AG09309 (cell line): ENCODE measurements around the gene BPIFB2.

Experiments used
- DNase-seq: peaks from one replicate; pipeline ENCODE4 v3.0.0-alpha.2; 2010; ENCODE audit warnings: low read depth
- H3K4me3 ChIP-seq: 2 replicates; pipeline ENCODE4 v1.5.1; 2011; ENCODE audit warnings: mild to moderate bottlenecking, low read depth, low read length, moderate library complexity; ENCODE audit not compliant: control insufficient read depth
- CTCF ChIP-seq: IDR thresholded peaks from 2 replicates; pipeline ENCODE4 v1.5.1; 2011; ENCODE audit warnings: mild to moderate bottlenecking, low read depth, low read length, inconsistent platforms; ENCODE audit not compliant: insufficient read depth, control insufficient read depth; ENCODE audit errors: missing control alignments

Gene BPIFB2

GRCh38 chr20:33059741-33060390, 52.4 kb downstream of the BPIFB2 start:
- no peak for TF ChIP-seq CTCF
- no peak for DNase-seq
- H3K4me3 ChIP-seq = no peak overlapping the region

DNA sequence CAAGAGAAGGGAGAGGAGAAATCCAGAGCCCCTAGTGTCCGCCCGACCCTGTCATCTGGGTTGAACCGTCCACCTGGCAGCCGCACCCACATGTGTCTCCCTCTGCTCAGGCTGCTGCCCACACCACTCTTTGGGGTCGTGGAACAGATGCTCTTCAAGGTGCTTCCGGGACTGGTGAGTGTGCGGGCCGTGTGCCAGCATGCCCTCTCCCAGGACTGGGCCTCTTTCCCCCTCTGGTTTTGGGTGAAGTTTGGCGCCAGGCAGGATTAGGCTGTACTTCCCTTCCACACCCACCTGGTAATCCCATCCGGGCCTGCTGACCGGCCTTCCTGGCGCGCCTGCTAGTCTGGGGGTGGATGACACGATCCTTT, 54.1 kb downstream of the BPIFB2 start:
- DNase-seq = no peak
- TF ChIP-seq CTCF = no peak
- no peak overlapping the region for H3K4me3 ChIP-seq

DNA sequence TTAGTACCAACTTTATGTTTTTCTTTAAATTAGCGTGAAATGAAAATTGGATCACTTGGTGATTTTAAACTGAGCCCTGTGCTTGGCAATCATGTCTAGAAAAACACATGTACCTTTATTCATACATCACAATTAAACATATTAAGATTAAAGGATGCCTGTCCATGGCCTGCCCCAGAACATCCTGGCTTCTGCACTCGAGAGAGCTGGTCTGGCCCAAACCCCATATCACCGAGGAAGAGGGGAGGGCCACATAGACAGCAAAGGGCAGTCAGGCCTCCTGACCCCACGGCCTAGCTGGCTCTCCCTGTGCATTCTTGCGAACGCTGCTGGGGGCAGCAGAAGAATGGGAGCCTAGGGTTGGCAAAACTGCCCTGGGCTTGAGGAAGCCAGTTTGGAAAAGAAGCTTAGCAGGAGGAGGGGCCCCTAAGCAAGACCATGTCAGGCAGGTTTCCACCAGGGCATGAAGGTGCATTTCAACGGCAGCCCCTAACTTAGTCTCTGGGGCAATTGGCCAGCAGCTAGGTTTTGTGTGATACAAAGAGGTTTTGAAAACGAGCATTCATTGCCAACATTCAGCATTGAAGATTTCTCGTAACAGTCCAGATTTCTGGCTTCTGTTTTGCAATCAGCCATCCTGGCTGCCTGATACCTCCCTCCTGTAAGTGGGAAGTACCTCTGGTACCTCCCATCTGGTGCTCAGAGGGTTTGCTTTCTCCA, 54.8 kb downstream of the BPIFB2 start:
- no peak overlapping the region for H3K4me3 ChIP-seq
- DNase-seq = no peak
- no peak for TF ChIP-seq CTCF

GRCh38 chr20:33062825-33063149, 55.3 kb downstream of the BPIFB2 start:
- no peak for TF ChIP-seq CTCF
- no peak for DNase-seq
- no peak overlapping the region for H3K4me3 ChIP-seq

GRCh38 chr20:33063271-33063670, 55.8 kb downstream of the BPIFB2 start:
- TF ChIP-seq CTCF = no peak
- no peak overlapping the region for H3K4me3 ChIP-seq
- DNase-seq = no peak

- H3K4me3 ChIP-seq = no peak overlapping the region
- no peak for TF ChIP-seq CTCF
- DNase-seq = no peak
These were observed 57.2 kb downstream of the BPIFB2 start for GRCh38 chr20:33064572-33065287.
